Measurements from ENCODE around the gene BNIP2.

The BNIP2 gene

GRCh38 chr15:59674361-59674877, 14.7 kb downstream of the BNIP2 start:
- no peak for TF ChIP-seq GATA2 (IDR thresholded peaks at IDR 0.05; ENCODE audit: low read depth, low read length)

- TF ChIP-seq GATA3 (IDR thresholded peaks at IDR 0.05; ENCODE audit: low read depth, low read length) (no peak), GATA2 (IDR thresholded peaks at IDR 0.05; ENCODE audit: low read depth, low read length) (no peak)
Observed at GRCh38 chr15:59668556-59668955, 20.6 kb downstream of the BNIP2 start.

DNA sequence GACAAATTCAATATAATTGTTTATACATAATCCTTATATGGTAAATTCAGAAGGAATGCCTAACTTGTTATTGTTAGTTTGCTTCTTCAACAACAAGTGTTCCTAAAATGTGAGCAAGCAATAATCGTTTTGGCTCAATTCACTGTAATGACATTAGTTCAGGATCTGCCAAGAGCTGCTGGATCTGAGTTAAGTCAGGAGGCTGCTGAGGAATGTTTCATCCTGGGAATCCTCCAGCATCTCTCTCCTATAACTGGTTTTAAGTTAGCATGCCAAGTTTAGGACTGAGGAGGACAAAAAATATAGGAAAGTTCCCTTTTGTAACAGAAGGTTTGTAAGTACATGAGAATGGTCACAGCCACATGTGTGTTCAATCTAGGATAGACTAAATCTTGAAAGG, 26.9 kb downstream of the BNIP2 start:
- TF ChIP-seq GATA2 (IDR thresholded peaks at IDR 0.05; ENCODE audit: low read depth, low read length) = no peak
- no peak for TF ChIP-seq GATA3 (IDR thresholded peaks at IDR 0.05; ENCODE audit: low read depth, low read length)

GRCh38 chr15:59659366-59659765, 29.8 kb downstream of the BNIP2 start:
- no peak for TF ChIP-seq GATA3 (IDR thresholded peaks at IDR 0.05; ENCODE audit: low read depth, low read length)

GRCh38 chr15:59657635-59658125, 31.4 kb downstream of the BNIP2 start:
- TF ChIP-seq GATA3 (IDR thresholded peaks at IDR 0.05; ENCODE audit: low read depth, low read length) = no peak
- TF ChIP-seq GATA2 (IDR thresholded peaks at IDR 0.05; ENCODE audit: low read depth, low read length) = no peak

DNA sequence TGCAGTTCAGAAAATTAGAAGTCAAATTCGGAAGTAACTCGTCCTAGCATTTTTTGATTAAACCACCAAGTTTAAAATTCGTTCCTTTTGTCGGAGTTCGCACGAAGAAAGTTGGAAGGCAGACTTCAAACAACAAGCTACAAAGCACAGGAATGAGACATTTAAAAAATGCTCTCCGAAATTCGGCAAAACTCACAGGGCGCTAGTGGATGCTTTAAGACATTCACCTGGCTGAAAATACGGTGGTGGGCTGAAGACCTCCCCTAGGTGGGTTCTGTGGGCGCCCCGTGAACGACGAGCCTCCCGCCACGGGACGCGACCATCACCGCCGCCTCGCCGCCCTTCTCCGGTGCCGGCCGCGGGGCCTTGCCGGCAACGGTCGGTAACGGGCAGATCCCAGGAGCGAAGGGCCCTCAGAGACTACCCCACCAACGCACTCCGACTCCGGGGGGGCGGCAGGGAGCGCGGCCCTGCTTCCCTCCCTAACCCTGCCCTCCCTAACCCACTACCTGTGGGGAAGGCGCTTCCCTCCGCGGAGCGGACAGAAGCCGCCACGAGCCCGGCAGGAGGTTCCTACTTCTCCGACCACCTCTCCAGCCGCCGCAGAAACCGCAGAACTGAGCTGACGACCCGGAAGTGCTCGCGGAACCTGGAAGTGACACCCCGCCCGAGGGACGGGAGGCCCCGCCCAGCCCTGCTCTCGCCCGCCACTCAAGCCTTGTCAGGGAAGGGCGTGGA, 32.1 kb downstream of the BNIP2 start, which contains the start of gene GTF2A2:
GTF2A2 (minus strand) TSS at position 619 of the 738 bp plus-strand sequence. CDS start 5,238 bp downstream, outside the sequence.
- TF ChIP-seq GATA3 (IDR thresholded peaks at IDR 0.05; ENCODE audit: low read depth, low read length) (no peak), GATA2 (IDR thresholded peaks at IDR 0.05; ENCODE audit: low read depth, low read length) (no peak)

GRCh38 chr15:59654046-59654445, 35.1 kb downstream of the BNIP2 start:
- no peak for TF ChIP-seq GATA3 (IDR thresholded peaks at IDR 0.05; ENCODE audit: low read depth, low read length)
- TF ChIP-seq GATA2 (IDR thresholded peaks at IDR 0.05; ENCODE audit: low read depth, low read length) = no peak

- TF ChIP-seq GATA3 (IDR thresholded peaks at IDR 0.05; ENCODE audit: low read depth, low read length) (no peak), GATA2 (IDR thresholded peaks at IDR 0.05; ENCODE audit: low read depth, low read length) (no peak)
Observed at GRCh38 chr15:59649603-59650002, 39.5 kb downstream of the BNIP2 start.

GRCh38 chr15:59647085-59647484, 42.0 kb downstream of the BNIP2 start:
- TF ChIP-seq GATA3 (IDR thresholded peaks at IDR 0.05; ENCODE audit: low read depth, low read length) = no peak
- TF ChIP-seq GATA2 (IDR thresholded peaks at IDR 0.05; ENCODE audit: low read depth, low read length) = no peak

- TF ChIP-seq GATA2 (IDR thresholded peaks at IDR 0.05; ENCODE audit: low read depth, low read length) (no peak), GATA3 (IDR thresholded peaks at IDR 0.05; ENCODE audit: low read depth, low read length) (no peak)
Observed at GRCh38 chr15:59646277-59646676, 42.8 kb downstream of the BNIP2 start.

GRCh38 chr15:59644756-59645155, 44.4 kb downstream of the BNIP2 start:
- TF ChIP-seq GATA2 (IDR thresholded peaks at IDR 0.05; ENCODE audit: low read depth, low read length) = no peak
- no peak for TF ChIP-seq GATA3 (IDR thresholded peaks at IDR 0.05; ENCODE audit: low read depth, low read length)

DNA sequence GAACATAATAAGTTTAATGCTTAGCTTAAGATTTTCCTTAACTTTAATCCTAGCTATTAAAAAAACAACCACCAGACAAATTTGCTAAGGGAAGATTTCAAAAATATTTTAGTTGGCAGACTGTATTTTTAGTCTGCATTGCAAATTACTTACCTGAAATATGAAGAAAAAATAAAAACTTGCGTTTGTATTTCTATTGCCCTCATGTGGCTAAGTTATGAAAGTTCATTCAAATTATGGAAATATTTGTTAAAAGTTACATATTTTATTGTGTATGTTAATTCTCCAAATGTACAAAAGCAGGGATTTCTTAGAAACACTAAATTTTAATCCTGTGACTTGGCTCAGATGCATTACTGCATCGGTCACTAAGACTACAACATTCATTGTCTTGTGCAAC, 46.8 kb downstream of the BNIP2 start:
- TF ChIP-seq GATA2 (IDR thresholded peaks at IDR 0.05; ENCODE audit: low read depth, low read length) = no peak
- TF ChIP-seq GATA3 (IDR thresholded peaks at IDR 0.05; ENCODE audit: low read depth, low read length) = no peak

- TF ChIP-seq GATA3 (IDR thresholded peaks at IDR 0.05; ENCODE audit: low read depth, low read length) (no peak), GATA2 (IDR thresholded peaks at IDR 0.05; ENCODE audit: low read depth, low read length) (no peak)
Observed at GRCh38 chr15:59636184-59636583, 52.9 kb downstream of the BNIP2 start.

DNA sequence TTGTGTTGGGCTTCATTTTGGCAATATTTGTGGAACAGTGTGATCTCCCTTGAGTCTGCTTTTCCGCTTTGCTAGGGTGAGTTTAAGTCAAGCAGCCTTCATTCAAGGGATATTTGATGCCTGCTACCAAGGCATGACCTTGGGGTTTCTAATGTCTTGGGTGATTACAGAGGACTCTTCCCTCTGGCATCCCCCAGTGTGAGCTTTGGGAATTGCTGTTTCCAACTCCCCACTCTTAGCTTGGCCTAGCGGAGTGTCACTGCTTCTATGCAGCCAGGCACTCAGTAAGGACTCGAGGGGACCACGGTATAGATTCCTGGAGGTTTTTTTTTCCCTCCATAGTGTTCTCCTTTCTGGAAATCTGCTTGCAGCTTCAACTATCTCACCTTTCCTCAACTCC, 56.4 kb downstream of the BNIP2 start:
- TF ChIP-seq GATA2 (IDR thresholded peaks at IDR 0.05; ENCODE audit: low read depth, low read length) (no peak), GATA3 (IDR thresholded peaks at IDR 0.05; ENCODE audit: low read depth, low read length) (no peak)

DNA sequence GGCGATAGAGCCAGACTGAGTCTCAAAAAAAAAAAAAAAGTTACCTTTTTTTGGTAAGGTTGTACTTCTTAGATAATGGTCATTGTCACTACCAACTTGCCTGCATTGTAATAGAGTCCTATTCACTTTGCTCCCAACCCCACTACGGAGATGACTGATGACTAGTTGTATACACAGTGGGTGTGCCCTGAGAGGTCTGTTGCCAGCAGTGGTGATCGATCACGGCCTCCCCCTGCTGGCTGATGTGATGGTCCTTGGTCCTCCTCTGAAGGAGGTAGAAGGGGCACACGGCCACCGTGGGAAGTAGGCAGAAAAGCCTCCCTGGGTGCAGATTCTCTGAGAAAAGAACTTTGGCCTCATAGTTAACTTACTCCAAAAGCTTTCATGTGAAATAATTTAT, 66.8 kb downstream of the BNIP2 start:
- TF ChIP-seq GATA2 (IDR thresholded peaks at IDR 0.05; ENCODE audit: low read depth, low read length) (no peak), GATA3 (IDR thresholded peaks at IDR 0.05; ENCODE audit: low read depth, low read length) (no peak)

Measured in SH-SY5Y (cell line).